ENCODE measurements around the gene RAD51D.

GRCh38 chr17:35052241-35052610, 67.4 kb downstream of the RAD51D start:
- TF ChIP-seq, protein P1, sequence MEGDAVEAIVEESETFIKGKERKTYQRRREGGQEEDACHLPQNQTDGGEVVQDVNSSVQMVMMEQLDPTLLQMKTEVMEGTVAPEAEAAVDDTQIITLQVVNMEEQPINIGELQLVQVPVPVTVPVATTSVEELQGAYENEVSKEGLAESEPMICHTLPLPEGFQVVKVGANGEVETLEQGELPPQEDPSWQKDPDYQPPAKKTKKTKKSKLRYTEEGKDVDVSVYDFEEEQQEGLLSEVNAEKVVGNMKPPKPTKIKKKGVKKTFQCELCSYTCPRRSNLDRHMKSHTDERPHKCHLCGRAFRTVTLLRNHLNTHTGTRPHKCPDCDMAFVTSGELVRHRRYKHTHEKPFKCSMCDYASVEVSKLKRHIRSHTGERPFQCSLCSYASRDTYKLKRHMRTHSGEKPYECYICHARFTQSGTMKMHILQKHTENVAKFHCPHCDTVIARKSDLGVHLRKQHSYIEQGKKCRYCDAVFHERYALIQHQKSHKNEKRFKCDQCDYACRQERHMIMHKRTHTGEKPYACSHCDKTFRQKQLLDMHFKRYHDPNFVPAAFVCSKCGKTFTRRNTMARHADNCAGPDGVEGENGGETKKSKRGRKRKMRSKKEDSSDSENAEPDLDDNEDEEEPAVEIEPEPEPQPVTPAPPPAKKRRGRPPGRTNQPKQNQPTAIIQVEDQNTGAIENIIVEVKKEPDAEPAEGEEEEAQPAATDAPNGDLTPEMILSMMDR (IDR thresholded peaks at IDR 0.05; ENCODE audit: low read length), result no peak
- no peak for TF ChIP-seq EZH2 (optimal IDR thresholded peaks at IDR 0.05; ENCODE audit: low read depth, low read length)
- TF ChIP-seq EZH2phosphoT487 (IDR thresholded peaks at IDR 0.05; ENCODE audit: low read length), result no peak

Measured in MM.1S (cell line).